ENCODE measurements around the gene IL1RAP. TPM values are rescaled to one million over a fixed set of nuclear protein-coding genes. Genes with fewer than 3 reads are reported as not detected.

IL1RAP gene
- total RNA-seq, 1 donor from 2014 or later = 8.2 TPM

GRCh38 chr3:190619353-190619752, 105.5 kb downstream of the IL1RAP start:
- no peak for DNase-seq (ENCODE audit: extremely low spot score, unreplicated experiment)
- no peak overlapping the region for H3K27ac Mint-ChIP-seq
- H3K36me3 Mint-ChIP-seq = no peaks in the 10 kb centered on the region
- TF ChIP-seq CTCF (conservative IDR thresholded peaks at IDR 0.05) = no peak
- no peaks in the 10 kb centered on the region for H3K27me3 Mint-ChIP-seq
- H3K4me1 Mint-ChIP-seq (ENCODE audit: unreplicated experiment) = peaks cover 9% of the 10 kb centered on the region
- H3K9me3 Mint-ChIP-seq = peaks cover 5% of the 10 kb centered on the region
- no peak overlapping the region for H3K4me3 Mint-ChIP-seq

GRCh38 chr3:190619761-190620160, 105.9 kb downstream of the IL1RAP start:
- DNase-seq (ENCODE audit: extremely low spot score, unreplicated experiment) = no peak
- TF ChIP-seq CTCF (conservative IDR thresholded peaks at IDR 0.05) = no peak
- H3K36me3 Mint-ChIP-seq = no peaks in the 10 kb centered on the region
- H3K4me3 Mint-ChIP-seq = no peak overlapping the region
- no peak overlapping the region for H3K27ac Mint-ChIP-seq
- H3K9me3 Mint-ChIP-seq = peaks cover 5% of the 10 kb centered on the region
- peaks cover 9% of the 10 kb centered on the region for H3K4me1 Mint-ChIP-seq (ENCODE audit: unreplicated experiment)
- H3K27me3 Mint-ChIP-seq = no peaks in the 10 kb centered on the region

GRCh38 chr3:190620886-190621608, 107.2 kb downstream of the IL1RAP start:
- TF ChIP-seq CTCF (conservative IDR thresholded peaks at IDR 0.05) = no peak
- Mint-ChIP-seq H3K36me3 (no peaks in the 10 kb centered on the region), H3K27ac (no peak overlapping the region), H3K4me1 (ENCODE audit: unreplicated experiment) (peaks cover 9% of the 10 kb centered on the region), H3K9me3 (peaks cover 5% of the 10 kb centered on the region), H3K27me3 (no peaks in the 10 kb centered on the region), H3K4me3 (no peak overlapping the region)
- DNase-seq (ENCODE audit: extremely low spot score, unreplicated experiment) = no peak

- Mint-ChIP-seq H3K4me1 (ENCODE audit: unreplicated experiment) (peaks cover 8% of the 10 kb centered on the region), H3K9me3 (peaks cover 5% of the 10 kb centered on the region), H3K27me3 (no peaks in the 10 kb centered on the region), H3K27ac (no peak overlapping the region), H3K4me3 (no peak overlapping the region), H3K36me3 (no peaks in the 10 kb centered on the region)
- DNase-seq (ENCODE audit: extremely low spot score, unreplicated experiment) = no peak
- no peak for TF ChIP-seq CTCF (conservative IDR thresholded peaks at IDR 0.05)
These were observed 108.0 kb downstream of the IL1RAP start for GRCh38 chr3:190621927-190622326.

- DNase-seq (ENCODE audit: extremely low spot score, unreplicated experiment) = no peak
- Mint-ChIP-seq H3K27me3 (no peaks in the 10 kb centered on the region), H3K9me3 (no peaks in the 10 kb centered on the region), H3K27ac (no peak overlapping the region), H3K4me1 (ENCODE audit: unreplicated experiment) (no peaks in the 10 kb centered on the region), H3K36me3 (no peaks in the 10 kb centered on the region), H3K4me3 (no peak overlapping the region)
- TF ChIP-seq CTCF (conservative IDR thresholded peaks at IDR 0.05) = no peak
These were observed 110.4 kb downstream of the IL1RAP start for GRCh38 chr3:190624282-190624681.
